T1000 (cell line): ENCODE data around the gene ZDHHC14.
"Not testable (repeated sequence)": the region's sequence is repeated elsewhere in the genome, so short reads cannot be mapped to it uniquely, and the experiment has no call there.

Source experiments
- DNase-seq: peaks from one replicate; lab custom pipeline; 2025; ENCODE audit warnings: mixed read lengths; lab: John Stamatoyannopoulos, UW

The ZDHHC14 gene

DNA sequence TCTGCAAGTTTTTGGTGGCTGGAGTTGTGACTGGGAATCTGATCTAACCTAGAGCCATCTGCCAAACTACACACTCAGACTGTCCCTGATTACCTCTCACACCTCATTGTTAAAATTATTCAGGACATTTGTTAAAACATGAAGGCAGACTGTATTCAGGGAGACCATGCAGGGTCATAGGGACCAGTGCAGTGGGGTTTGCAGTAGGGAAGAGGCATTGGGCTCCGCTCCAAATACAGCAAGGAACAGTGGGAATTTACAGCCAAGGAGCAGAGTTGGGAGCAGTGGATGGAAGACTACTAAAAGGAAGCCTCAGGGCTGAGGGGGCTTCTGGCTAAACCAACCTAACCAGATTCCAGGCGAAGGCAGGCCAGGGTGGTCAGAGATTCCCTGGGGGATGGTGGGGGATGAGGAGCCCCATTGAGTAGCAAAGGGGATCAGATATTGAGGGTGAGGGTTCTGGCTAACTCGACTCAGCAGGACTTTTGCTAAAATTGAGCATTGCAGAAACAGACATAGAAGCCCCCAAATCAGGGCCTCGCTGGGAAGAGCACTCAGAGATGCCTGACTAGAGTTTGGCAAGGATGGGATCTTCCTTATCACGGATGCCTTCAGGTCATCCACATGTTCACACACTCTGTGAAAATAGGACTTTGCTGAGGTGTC is 172.0 kb downstream of the ZDHHC14 start:
- no peak for DNase-seq

DNA sequence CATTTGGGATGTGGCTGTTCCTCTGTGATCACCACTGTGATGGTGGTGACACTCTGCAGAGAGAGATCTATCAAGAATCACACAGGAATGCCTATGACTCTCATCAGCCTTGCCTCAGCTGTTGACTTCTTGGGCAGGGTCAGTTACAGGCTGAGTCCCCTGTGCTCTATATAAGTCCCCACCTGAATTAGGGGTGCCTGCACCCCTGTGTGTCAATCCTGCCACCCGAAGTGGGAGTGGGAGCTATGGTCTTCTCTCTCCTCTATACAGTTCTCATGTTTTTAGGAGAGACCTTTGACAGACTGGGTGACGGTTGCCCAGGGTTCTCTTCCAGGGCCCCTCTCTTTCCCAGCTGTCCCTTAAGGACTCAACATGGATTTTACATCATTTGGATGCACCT is 173.8 kb downstream of the ZDHHC14 start:
- no peak for DNase-seq

DNA sequence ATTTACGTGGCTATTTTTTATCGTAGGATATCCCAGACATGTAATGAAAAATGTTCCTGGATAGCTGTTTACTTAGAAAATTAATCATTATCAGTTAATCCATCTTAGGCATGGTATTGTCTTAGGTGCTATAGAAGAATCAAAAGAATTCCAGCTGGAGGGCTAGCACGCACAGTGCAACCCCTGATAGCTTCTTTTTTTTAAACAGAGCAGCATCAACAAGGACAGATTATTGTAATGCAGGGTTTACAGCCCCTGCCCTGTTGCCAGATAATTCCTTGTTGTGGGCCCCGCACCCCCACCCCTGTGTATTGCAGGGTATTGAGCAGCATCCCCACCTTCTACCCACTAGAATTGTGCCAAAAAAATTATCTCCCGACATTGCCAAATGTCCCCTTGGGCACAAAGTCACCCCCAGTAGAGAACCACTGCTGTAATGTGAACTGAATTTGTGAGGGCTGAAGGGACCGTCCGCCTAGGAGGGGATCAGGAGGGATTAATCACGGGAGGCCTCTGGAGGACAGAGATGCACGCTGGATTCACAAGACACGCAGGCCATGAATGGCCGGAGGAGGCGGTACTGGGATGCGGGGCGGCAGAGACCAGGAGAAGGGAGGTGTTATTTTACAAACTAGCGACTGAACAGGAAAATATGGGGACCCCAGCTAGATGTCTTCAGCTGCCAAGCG is 174.6 kb downstream of the ZDHHC14 start:
- DNase-seq = no peak

DNA sequence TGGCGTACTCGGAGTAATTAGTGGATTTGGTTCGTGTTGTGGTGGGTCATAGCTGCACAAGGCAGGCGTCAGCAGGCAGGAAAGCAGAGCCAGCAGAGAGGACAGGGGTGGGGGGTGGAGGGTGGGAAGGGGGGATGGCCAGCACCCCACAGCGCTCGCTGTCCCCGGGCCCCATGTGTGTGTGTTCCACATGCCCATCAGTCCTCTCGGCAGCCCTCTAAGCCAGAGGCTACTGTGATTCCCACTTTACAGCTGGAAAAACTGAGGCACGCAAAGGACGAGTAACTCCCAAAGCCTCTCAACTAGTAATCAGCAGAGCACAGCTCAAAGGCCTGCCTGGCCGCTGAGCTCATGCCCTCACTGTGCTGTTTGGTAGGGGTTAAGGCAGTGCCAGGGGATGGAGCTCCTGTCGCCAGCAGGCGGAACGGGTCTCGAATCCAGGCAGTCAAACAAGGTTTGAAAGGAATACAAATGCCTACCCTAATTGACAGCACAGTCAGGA is 175.2 kb downstream of the ZDHHC14 start:
- no peak for DNase-seq

DNA sequence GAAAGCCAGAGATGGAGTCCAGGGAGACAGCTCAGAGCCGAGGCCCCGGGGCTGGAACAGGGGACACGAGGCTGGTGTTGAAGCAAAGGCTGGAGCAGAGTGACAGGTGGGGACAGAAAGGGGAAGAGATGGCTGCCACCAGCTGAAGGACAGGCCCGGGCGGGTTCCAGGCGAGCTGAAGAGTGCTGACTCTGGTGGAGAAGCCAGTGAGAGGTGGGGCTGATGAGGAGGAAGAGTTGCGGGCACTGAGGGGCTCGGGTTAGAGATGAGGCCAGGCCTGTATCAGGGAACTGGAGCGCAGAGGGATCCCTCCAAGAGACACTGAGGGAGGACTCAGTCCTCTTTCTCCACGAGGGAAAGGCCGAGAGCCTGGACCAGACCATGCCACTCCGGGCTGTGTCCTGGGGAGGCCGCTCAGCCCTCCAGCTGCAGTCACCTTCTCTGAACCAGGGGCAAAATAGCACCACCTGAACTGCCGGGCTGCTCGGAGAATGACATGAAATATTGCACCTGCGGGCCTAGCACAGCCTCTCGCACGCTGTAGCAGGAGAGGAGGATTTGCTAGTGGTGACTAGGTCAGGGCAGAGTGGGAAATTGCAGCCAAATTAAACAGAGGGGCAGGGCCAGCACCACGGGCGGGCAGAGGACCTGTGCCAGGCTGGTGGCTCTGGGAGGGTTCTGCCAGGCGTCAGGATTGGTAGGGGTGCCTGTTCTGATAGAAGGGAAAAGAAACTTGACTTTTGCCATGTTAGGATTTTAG is 175.9 kb downstream of the ZDHHC14 start:
- DNase-seq = no peak

DNA sequence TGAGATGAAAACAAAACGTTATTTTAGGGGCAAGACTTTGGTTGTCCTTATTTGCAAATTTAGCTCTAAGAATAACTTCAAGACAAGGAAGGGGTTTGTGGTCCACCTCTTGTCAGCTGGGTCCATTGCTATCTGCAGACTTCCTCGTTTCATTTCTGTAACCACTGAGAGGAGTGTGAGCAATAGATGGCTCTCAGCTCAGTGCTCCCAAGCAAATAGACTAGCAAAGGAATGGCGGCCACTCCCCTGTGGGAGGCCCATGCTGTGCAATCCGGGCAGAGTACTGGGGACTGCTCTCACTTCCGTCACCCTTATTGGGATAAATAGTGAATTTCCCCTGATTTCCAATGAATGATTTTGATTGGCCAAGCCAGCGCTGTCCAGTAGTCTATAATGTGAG is 176.6 kb downstream of the ZDHHC14 start:
- no peak for DNase-seq

DNA sequence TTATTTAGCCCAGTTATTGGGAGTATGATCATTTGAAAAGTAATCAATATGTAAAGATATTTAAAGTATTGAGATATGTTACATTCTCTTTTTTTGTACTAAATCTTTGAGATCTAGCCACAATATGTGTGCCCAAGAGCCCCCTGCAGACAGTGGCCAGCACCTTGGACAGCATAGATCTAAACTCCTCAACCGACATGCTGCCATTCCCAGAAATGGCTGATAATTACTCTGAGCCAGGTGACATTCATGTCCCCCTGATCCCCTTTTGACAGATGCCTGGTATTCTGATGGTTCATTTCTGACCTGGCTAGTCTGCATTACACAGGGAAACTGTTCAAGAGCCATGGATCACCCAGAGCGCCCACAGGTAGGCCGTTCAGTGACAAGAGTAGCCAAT is 177.1 kb downstream of the ZDHHC14 start:
- no peak for DNase-seq

DNA sequence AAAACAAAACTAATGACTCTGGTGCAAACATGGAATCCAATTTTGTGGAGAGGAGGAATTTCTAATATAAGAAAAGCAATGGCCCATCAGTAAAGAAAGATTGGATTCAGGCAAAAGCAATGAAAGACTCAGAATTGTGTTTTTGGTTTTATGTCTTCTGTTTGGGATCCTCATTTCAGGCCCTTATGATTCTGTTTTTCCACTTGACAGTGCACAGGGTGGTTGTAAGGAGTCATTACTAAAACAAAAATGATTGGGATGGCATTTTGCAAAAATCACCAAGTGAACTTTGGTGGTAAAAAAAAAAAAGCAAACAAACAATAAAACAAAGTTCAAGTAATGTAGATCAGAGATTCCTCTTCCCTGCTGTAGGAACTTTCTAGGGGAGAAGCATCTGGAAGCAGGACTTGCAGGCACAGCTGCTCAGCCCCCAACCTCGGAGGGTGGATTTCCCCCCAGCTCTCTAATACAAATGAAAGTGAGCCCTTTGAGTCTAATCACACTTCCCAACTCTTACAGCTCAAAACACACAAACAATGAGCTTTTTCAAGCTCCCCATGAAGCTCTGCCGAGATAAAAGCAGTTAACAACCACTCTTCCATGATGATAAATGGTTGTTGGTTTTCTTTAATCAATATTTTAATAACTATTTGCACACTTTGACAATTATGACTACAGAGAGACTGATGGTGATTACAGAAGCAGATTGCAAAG is 177.7 kb downstream of the ZDHHC14 start:
- no peak for DNase-seq

DNA sequence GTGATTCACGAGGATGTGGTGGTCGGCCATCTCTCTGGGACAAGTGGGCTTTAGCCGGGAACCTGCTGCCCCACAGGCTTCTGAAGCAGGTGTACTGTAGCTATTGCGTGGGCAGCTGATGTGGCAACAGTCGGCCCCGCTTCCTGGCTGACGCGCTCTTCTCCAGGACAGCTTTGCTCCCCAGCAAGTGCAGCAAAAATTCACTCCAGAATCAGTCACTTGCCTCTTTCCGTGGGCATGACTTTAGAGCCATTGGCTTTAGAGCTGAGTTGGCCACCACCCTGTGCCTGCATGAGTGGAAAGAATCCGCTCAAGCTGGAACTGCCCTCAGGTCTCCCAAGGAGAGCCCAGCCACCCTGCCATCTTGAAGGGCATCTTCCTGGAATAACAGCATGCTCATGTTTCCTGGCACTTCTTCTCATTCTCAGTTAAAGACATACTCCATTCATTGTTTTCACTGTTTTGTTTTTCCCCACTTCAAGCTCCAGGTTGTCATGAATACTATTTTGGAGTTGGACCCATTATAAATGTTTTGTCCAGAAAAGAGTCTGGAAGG is 178.3 kb downstream of the ZDHHC14 start:
- no peak for DNase-seq

DNA sequence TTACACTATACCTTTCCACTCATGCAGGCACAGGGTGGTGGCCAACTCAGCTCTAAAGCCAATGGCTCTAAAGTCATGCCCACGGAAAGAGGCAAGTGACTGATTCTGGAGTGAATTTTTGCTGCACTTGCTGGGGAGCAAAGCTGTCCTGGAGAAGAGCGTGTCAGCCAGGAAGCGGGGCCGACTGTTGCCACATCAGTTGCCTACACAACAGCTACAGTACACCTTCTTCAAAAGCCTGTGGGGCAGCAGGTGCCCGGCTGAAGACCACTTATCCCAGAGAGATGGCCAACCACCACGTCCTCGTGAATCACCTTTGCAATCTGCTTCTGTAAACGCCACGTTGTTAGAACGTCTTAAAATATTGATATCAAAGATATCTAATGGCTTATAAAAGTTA is 179.1 kb downstream of the ZDHHC14 start:
- DNase-seq = not testable (repeated sequence)

DNA sequence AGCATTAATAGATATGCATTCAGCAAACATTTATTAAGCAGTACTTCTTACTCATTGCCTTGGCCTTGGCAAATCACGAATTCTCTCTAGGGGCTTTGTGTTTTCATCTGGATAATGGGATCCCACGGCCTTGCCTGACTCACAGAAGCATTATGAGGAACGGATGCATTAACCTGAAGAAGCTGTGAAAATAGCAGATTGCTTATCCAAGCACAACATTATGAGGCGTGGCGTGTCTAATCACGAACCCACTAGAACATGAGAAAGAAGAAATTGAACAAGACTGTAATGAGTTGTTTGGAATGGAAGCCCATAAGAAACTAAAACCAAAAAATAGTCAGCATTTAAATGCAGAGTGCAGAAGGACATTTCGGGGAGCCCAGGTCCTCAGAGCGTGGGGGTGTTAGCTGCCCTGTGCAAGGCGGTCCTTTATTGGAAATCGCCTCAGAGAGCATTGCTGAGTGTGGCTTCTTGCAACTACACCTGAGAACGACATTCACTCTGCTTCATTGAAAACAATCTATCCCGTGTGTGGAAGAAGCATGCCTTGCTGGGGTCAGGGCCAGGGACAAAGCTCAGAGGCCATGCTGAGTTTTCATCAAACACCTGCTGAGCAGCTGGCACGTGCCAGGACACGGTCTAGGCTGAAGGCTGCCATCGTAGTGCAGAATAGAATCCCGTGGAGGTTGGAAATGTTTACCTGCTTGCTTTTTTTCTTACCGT is 179.9 kb downstream of the ZDHHC14 start:
- DNase-seq = no peak

DNA sequence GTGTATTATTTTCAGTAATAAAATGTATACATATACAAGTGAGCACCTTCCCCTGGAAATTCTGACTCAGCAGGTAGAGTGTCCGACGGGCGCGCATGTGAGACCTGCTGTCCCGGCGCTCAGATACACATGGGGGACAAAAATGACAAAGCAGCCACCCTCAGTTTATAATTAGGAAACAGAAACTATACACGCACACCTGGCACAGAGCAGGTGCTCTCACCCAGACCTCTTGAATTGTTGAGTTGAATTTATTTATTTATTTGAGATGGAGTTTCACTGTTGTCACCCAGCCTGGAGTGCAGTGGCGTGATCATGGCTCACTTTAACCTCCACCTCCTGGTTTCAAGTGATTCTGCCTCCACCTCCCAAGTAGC is 180.4 kb downstream of the ZDHHC14 start:
- DNase-seq = no peak

DNA sequence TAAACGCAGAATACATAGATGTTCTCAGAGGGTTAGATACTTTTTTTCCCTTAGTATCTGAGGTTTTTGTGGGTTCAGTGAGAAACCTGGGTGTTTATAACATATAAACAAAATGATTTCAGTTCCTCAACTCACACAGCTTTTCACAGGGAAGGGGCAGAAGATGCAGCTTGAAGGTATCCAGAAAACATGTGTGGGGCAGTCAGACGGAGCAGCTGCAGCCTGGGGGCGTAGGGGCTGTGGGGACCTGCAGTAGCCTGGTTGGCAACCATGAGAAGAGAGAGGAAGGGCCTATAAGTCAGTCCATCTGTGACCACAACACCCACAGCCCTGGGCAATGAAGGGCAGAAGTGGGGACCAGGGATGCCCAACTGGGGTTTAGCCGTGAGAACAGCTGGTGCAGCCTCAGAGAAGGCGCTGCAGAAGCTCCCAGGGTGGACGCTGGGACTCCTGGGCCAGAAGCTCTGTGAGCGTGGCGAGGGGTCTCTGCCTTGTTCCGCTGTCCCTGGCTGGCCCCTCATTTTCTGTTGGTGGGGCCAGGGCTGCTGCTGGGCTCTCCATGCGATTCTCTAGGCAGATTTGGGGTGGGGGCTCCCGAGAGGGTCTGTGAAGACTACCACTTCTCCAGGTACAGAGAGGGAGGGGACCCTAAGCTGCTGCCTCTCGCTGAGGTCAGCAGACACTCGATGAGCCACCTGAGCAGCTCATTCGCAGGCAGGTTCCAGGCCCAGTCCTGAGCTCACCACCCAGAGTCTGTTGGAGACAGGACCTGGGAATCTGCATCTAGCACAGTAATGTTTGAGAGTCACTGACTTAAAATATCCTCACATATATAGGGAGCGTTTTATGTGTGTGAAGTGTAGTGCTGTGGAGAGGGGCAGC is 181.2 kb downstream of the ZDHHC14 start:
- DNase-seq = no peak

DNA sequence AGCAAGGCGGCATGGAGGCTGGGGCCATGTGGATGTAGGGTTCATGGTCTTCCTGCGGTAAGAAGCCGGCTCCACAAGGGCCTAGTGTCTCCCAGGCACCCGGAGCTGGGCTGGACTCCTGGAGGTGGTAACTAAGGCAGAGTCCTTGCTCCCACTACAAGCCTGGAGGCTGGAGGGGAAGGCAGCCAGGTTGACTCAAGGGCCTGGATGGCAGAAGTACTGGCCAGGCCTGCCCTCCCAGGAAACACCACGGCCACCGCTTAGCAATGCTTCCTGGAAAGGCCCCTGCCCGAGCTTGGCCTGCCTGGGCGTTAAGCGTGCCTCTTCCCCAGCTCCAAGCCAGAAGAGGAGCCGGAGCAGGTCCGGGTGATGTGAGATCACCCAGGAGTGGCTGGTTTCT is 182.0 kb downstream of the ZDHHC14 start:
- DNase-seq = no peak

DNA sequence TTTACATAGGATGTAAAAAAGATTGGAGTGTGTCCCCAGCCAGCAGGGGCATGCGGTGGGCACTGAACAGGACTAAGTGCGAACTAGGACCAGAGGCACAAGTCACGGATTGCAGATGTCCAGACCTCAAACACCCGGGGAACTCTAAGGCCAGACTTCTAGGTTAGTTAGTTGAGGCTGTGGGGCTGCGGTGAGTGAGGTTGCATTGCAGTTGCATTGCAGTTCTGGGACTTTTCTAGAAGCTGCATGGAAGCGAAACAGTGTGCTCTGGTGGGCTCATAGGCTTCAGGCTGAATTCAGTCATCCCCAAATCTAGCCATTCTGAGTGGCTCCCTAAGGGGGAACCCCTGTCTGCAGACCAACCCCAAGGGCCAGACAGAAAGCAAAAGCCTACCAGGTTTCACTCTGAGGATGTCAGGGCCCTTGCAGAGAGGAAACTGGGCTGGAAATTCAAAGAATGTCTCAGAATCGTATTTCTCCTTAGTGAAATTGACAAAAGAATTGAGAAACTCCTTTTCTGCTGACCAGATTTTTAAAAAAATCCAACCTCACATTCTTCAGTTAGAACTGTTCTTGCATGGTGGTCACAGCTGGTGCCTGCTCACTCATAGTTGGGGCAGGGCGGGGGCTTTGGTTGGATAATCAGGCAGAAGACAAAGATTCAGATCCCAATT is 182.8 kb downstream of the ZDHHC14 start:
- no peak for DNase-seq

DNA sequence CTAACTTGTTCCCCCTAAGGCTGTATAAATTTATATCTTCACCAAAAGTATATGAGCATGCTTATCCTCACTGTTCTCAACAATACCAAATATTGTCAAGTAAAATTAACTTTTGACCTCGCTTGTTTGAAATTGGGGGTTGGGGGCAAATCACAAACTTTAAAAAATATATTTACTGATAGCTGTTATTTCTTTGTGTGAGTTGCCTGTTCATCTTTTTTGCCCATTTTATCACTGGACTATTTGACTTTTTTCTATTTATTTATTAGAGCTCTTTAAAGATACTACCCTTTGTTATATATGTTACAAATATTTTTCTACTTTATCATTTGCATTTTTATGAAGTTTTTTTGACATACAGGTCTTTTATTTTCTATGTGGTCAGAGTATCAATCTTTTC is 187.7 kb downstream of the ZDHHC14 start:
- no peak for DNase-seq

DNA sequence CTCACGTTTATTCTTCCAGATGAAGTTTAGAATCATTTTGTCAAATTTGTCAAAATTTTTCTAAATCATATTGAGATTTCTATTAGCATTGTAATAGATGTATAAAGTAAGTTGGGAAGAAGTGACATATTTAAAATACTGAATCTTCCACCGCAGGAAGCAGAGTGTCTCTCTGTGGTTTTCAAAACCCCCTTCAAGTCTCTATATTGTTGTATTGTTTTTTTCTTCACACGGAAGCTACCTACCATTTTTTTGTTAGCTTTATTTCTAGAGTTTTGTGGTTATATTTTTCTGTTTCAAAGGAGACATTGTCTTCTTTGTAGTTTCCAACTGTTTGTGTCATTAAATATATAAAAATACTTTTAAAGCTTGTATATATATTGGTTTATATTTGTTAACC is 188.6 kb downstream of the ZDHHC14 start:
- no peak for DNase-seq

DNA sequence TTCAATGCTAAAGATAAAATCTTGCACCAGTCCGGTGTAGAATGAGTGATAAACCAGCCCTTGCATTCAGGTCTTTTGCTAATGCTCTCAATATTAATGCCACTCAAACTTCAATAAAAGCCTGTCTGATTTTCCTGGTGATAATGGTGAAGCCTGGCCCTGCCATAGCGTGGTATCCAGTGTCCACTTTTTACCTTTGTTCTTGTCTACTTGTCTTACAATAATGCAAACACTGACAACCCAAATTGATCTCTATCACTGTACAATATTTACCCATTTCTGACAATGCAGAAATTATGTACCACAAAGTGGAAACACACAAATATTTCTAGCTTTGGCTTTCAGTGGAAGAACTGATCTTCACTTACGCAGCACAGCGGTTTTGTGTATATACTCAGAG is 189.1 kb downstream of the ZDHHC14 start:
- no peak for DNase-seq

DNA sequence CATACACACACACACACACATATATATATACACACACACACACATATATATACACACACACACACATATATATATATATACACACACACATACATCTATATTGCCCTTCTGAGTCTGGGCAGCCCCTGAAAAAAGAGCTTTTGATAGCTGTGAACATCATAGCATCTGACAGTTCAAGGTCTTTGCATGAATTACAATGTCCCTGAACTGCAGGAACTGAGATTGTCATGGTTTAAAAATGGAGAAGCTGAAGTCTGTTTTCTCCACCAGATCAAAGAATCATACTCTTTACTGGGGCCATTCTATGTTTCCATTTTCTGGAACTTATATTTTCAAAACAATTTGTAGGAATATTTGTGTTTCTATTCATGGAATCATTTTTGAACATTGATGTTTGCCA is 189.8 kb downstream of the ZDHHC14 start:
- DNase-seq = no peak

DNA sequence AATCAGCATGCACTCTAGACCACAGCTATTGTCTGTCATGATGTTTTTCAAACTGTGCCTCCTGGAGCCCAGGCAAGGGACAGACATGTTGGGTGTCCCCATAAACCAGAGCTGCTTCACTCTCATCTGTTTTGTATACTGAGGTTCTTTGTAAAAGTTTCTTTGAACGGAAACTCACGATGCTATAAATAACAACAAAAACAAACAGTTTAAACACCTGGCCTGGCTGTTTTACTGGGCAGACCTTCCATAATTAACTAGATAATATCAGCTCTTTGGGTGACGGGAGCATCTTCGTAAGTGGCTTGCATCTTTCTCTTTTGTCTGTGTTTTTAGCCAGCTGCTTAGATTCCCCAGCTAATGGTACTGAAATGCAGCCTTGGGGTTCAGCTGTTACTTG is 190.3 kb downstream of the ZDHHC14 start:
- DNase-seq = no peak
